HepG2 (cell line): ENCODE data around the gene NFATC1. TPM values are rescaled to one million over a fixed set of nuclear protein-coding genes. Genes with fewer than 3 reads are reported as not detected.

Experiments used
- ATAC-seq: fragments of 200-7000 bp; cut with Tn5 transposase; 3 replicates; pipeline ENCODE4 v1.9.1; 2020; ENCODE audit warnings: mild to moderate bottlenecking, moderate library complexity
- BruUV-seq: library from RNA; stranded (reverse); fragments of 400-500 nt; replicated peaks from 2 replicates; lab custom pipeline; 2021; lab: Mats Ljungman, UMichigan
- CTCF ChIA-PET: fragments of 300-600 bp; formaldehyde crosslinking; extraction: SDS; loops from one replicate; lab custom pipeline; 2021; ENCODE audit warnings: low total read pairs, inconsistent platforms, low intra/inter-chr PET ratio; lab: Yijun Ruan, JAX
- POLR2A ChIA-PET: fragments of 350-600 bp; sonication (Branson Sonifier 250); formaldehyde crosslinking; loops from one replicate; lab custom pipeline; 2020; ENCODE audit warnings: antibody characterized with exemption, inconsistent platforms; lab: Yijun Ruan, JAX
- DNase-seq: peaks from one replicate; pipeline ENCODE4 v3.0.0-alpha.2; 2015; ENCODE audit warnings: low spot score
- FAIRE-seq: peaks from 3 replicates; lab custom pipeline; 2011; peaks lifted over from hg19 to GRCh38; lab: Jason Lieb, UNC
- H2AFZ ChIP-seq: one replicate; pipeline ENCODE4 v1.6.1; 2011; ENCODE audit warnings: low read length, inconsistent platforms
- H3K27ac ChIP-seq: fragments of 300-600 bp; 3 replicates; pipeline ENCODE4 v1.8.0; 2011; ENCODE audit warnings: mixed run types, mild to moderate bottlenecking, mixed read lengths, low read length, inconsistent platforms; ENCODE audit not compliant: insufficient read depth; ENCODE audit errors: extremely low read length
- H3K27me3 ChIP-seq, 2 experiments: fragments of 200-600 bp in 1 of 2; 2 replicates in 1 of 2; 3 replicates in 1 of 2; pipeline versions ENCODE4 v1.6.0 to v1.8.0; 2011; ENCODE audit warnings: low read length in 2 of 2, mild to moderate bottlenecking in 2 of 2, moderate library complexity in 2 of 2, inconsistent platforms in 1 of 2; ENCODE audit not compliant: insufficient read depth in 2 of 2, control insufficient read depth in 1 of 2
- H3K36me3 ChIP-seq, 2 experiments: fragments of 200-600 bp in 1 of 2; replicated peaks in 1 of 2; 2 replicates in 1 of 2; 3 replicates in 1 of 2; pipeline versions ENCODE4 v1.5.1 to v1.8.0; 2011; ENCODE audit warnings: low read length in 2 of 2, inconsistent platforms in 1 of 2; ENCODE audit not compliant: insufficient read depth in 2 of 2, control insufficient read depth in 1 of 2
- H3K4me1 ChIP-seq: 2 replicates; pipeline ENCODE4 v1.5.1; 2012; ENCODE audit warnings: low read length, inconsistent platforms; ENCODE audit not compliant: insufficient read depth
- H3K4me2 ChIP-seq: 2 replicates; pipeline ENCODE4 v1.6.0; 2011; ENCODE audit warnings: low read depth, low read length, inconsistent platforms
- H3K4me3 ChIP-seq, 3 experiments: fragments of 200-600 bp in 1 of 3; sonication (generic), shearing (Covaris generic) in 1 of 3; replicated peaks in 1 of 3; 2 replicates each; pipeline ENCODE4 v1.5.1; 2011 to 2016; ENCODE audit warnings: low read length in 3 of 3, inconsistent platforms in 2 of 3, low read depth in 2 of 3, mild to moderate bottlenecking in 2 of 3, control low read depth in 1 of 3, mixed read lengths in 1 of 3; ENCODE audit not compliant: insufficient read depth in 1 of 3
- H3K79me2 ChIP-seq: one replicate; pipeline ENCODE4 v1.6.1; 2011; ENCODE audit warnings: low read length, inconsistent platforms; ENCODE audit not compliant: insufficient read depth
- H3K9ac ChIP-seq: 2 replicates; pipeline ENCODE4 v1.6.0; 2011; ENCODE audit warnings: mild to moderate bottlenecking, low read depth, low read length, inconsistent platforms; ENCODE audit not compliant: insufficient read depth
- H3K9me3 ChIP-seq: 2 replicates; pipeline ENCODE4 v1.5.1; 2012; ENCODE audit warnings: mild to moderate bottlenecking, low read length
- H4K20me1 ChIP-seq: 2 replicates; pipeline ENCODE4 v1.6.0; 2011; ENCODE audit warnings: inconsistent platforms, mild to moderate bottlenecking, low read length, moderate library complexity; ENCODE audit not compliant: insufficient read depth
- ATF5 ChIP-seq: sonication (generic); formaldehyde crosslinking; IDR thresholded peaks from 2 replicates; pipeline ENCODE4 v1.4.0; 2020; ENCODE audit warnings: mild to moderate bottlenecking, low read depth, missing genetic modification reagents
- GZF1 ChIP-seq: sonication (generic); formaldehyde crosslinking; IDR thresholded peaks from 2 replicates; pipeline ENCODE4 v1.5.1; 2020; ENCODE audit warnings: mild to moderate bottlenecking, missing genetic modification reagents
- IRF9 ChIP-seq: sonication (generic); formaldehyde crosslinking; IDR thresholded peaks from 2 replicates; pipeline ENCODE4 v1.8.0; 2022; ENCODE audit warnings: missing genetic modification reagents, mild to moderate bottlenecking, borderline replicate concordance
- SAFB2 ChIP-seq: sonication (generic); formaldehyde crosslinking; IDR thresholded peaks from 2 replicates; pipeline ENCODE4 v1.5.1; 2020; ENCODE audit warnings: missing genetic modification reagents, low read depth, mild to moderate bottlenecking, borderline replicate concordance
- SMAD9 ChIP-seq: sonication (generic); formaldehyde crosslinking; IDR thresholded peaks from 2 replicates; pipeline ENCODE4 v1.5.1; 2020; ENCODE audit warnings: mild to moderate bottlenecking, missing genetic modification reagents
- TCF12 ChIP-seq, 2 experiments: fragments of 450-650 bp in 1 of 2; sonication (generic) in 1 of 2; formaldehyde crosslinking in 1 of 2; IDR thresholded peaks; 2 replicates each; pipeline versions ENCODE4 v1.6.1 to v1.8.0; 2017 to 2022; ENCODE audit warnings: antibody characterized with exemption in 1 of 2, mild to moderate bottlenecking in 1 of 2, missing genetic modification reagents in 1 of 2, moderate library complexity in 1 of 2
- ZBTB34 ChIP-seq: sonication (generic); formaldehyde crosslinking; IDR thresholded peaks from 2 replicates; pipeline ENCODE4 v1.8.0; 2022; ENCODE audit warnings: mild to moderate bottlenecking, missing genetic modification reagents
- ZFY ChIP-seq: sonication (generic); formaldehyde crosslinking; IDR thresholded peaks from 2 replicates; pipeline ENCODE4 v1.4.0; 2020; ENCODE audit warnings: missing genetic modification reagents
- ZNF567 ChIP-seq: sonication (generic); formaldehyde crosslinking; IDR thresholded peaks from 2 replicates; pipeline ENCODE4 v1.8.1; 2023; ENCODE audit warnings: mild to moderate bottlenecking, missing genetic modification reagents, borderline replicate concordance
- ZNF572 ChIP-seq: sonication (generic); formaldehyde crosslinking; IDR thresholded peaks from 2 replicates; pipeline ENCODE4 v1.5.1; 2020; ENCODE audit warnings: mild to moderate bottlenecking, missing genetic modification reagents
- WGBS: methylation state at CpG from one replicate; pipeline ENCODE4 v1.1.6; 2017; ENCODE audit warnings: low lambda C conversion rate; 5-methylcytosine and 5-hydroxymethylcytosine counted together
- in situ Hi-C: cut with HindIII; loops from 2 replicates; pipeline ENCODE4 v1.10.0; 2017; ENCODE audit warnings: low pct_unique_long_range_greater_than_20kb; ENCODE audit not compliant: extremely low pct_ligation_motif_present
- intact Hi-C: fragments of 100-400 bp; cut with micrococcal nuclease; formaldehyde crosslinking; loops from one replicate; pipeline ENCODE4 v1.10.0; 2022; ENCODE audit not compliant: unreplicated experiment
- polyA plus RNA-seq, 8 experiments: library from polyadenylated mRNA; depleted of rRNA in 3 of 8; stranded (reverse) in 7 of 8; unstranded in 1 of 8; fragments of >200 nt; fragmentation: Illumina TruSeq in 4 of 8; extraction: Trizol in 4 of 8; gene quantifications; 2 replicates each; pipeline versions ENCODE4 v1.2.1 to v1.2.3, GENCODE V29; 2011 to 2016; ENCODE audit warnings: low read depth in 4 of 8, missing spikeins in 1 of 8, mixed read lengths in 1 of 8; ENCODE audit not compliant: insufficient read depth in 1 of 8
- total RNA-seq, 5 experiments: library from RNA; depleted of rRNA; stranded (reverse); fragments of >200 nt; fragmentation: Illumina TruSeq; extraction: Trizol; gene quantifications; 2 replicates each; pipeline ENCODE4 v1.2.3, GENCODE V29; 2016; ENCODE audit warnings: low read depth in 1 of 5

The NFATC1 gene
- total and polyA plus RNA-seq, 2 of the 13 experiments (the other 11 are each of a cell fraction or from before 2014, with no cell fraction given) = not detected

GRCh38 chr18:79506191-79507075 is 110.7 kb downstream of the NFATC1 start (continued):
- TF ChIP-seq GZF1 (CRISPR knock-in tag) (no peak), ZNF572 (CRISPR knock-in tag) (no peak), SMAD9 (CRISPR knock-in tag) (no peak), IRF9 (CRISPR knock-in tag) (no peak)

- ATAC-seq = peak; percentile 29; the same call in 2 of the 3 replicates
- TF ChIP-seq ATF5 (CRISPR knock-in tag) (no peak), TCF12 (IDR thresholded peaks at IDR 0.05) (no peak), TCF12 (CRISPR knock-in tag; IDR thresholded peaks at IDR 0.05) (no peak), ZFY (CRISPR knock-in tag) (no peak), SAFB2 (CRISPR knock-in tag) (no peak), ZBTB34 (CRISPR knock-in tag) (no peak), ZNF567 (CRISPR knock-in tag) (no peak)
Observed at GRCh38 chr18:79507076-79507545, 111.4 kb downstream of the NFATC1 start.

More at GRCh38 chr18:79507076-79507545, 111.4 kb downstream of the NFATC1 start:
- Histone ChIP-seq H3K27ac (no peak overlapping the region), H3K27me3 (peaks cover 13 to 59% of the 10 kb centered on the region in 2 experiments; a peak in 4 of 5 replicates), H3K9me3 (no peaks in the 10 kb centered on the region), H3K36me3 (no peaks in the 10 kb centered on the region), H3K4me2 (no peak overlapping the region), H3K4me3 (no peak overlapping the region), H3K79me2 (no peaks in the 10 kb centered on the region), H4K20me1 (no peaks in the 10 kb centered on the region), H3K4me1 (no peaks in the 10 kb centered on the region), H3K9ac (no peak overlapping the region), H2AFZ (no peak overlapping the region)
- no peak for FAIRE-seq
- no peak for DNase-seq
- intact Hi-C loops = no loop called here
- CTCF ChIA-PET = no interaction called here
- no TSS peak for BruUV-seq
- WGBS = no CpG with 5 or more reads among the region's 24 CpGs
- POLR2A ChIA-PET = no interaction called here
- in situ Hi-C loops = no loop called here
